GM11168 (cell line): ENCODE results near the gene BCL2L11.

ENCODE experiments used
- in situ Hi-C: fragments of 300-500 bp; cut with MboI; formaldehyde crosslinking; loops from one replicate; pipeline ENCODE4 v1.12.0; 2022; ENCODE audit warnings: low sequenced_read_pairs; ENCODE audit not compliant: unreplicated experiment

Gene BCL2L11

DNA sequence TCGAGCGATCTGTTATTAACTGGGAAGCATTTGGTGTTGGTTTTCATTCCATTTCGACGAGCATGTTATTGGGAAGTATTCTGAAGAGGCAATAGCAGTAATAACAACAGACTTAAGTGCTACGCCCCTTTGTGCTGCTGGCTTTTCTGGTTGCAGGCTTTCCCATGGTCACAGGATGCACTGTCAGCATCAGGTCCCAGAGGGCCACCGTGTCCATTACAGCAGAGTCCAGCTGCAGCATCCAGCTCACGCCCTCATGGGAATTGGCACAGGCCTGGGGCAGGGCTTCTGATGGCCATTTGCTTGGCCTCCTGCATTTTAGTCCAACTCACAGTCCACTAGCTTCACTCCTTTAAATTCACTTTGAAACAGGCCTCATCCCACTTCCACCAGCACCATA, 44.4 kb downstream of the BCL2L11 start:
- in situ Hi-C loops = no loop called here

DNA sequence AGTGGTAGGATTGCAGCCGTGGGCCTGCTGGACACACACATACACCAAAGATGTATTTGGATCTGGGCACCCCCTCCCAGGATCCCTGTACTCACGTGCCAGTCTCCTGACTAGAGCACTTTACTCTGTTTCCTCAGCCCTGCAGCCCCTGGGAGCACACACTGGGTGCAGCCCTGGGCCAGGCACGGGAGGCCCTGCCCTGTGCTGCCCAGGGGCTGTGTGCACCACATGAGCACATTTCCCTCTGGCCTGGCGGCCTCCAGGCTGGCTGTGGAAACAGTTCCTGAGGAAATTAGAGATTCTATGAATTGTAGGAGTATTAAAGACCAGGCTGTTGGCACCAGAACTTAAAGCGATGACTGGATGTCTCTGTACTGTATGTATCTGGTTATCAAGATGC, 45.4 kb downstream of the BCL2L11 start:
- in situ Hi-C loops = no loop called here

DNA sequence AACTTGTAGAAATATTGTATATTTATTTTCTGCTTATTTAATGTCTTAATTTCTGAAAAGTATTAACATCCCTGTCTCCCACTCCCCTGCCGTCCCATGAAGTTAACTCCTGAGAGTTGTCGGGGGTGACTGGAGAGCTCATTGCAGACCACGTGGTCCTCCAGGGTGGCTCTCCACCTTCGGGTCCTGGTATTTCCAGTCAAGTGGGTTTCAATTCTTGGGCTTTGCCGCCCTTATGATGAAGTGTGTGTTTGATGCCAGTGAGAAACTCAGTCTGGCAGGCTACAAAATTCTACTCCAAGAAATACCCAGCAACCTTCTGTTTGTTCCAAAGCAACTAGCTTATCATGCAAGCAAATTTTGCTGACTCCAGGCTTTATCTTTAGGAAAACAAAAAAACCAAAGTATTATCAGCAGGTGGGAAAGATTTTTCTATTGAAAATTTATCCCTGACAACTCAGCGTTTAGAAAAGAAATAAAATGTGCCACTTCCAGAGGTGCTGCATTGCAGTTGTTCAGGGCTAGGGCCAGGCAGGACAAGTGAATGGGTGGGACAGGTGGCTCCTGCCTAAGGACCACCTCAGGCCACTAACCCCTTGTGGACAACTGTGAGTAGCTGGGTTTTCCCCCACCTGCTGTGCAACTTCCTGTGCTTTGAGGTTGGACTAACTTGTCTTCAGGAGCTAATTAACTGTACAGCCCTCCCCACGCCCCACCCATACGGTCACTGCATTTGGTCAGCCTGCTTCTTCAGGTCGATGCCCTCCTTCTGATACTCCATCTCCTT, 46.6 kb downstream of the BCL2L11 start:
- in situ Hi-C loops = no loop called here

DNA sequence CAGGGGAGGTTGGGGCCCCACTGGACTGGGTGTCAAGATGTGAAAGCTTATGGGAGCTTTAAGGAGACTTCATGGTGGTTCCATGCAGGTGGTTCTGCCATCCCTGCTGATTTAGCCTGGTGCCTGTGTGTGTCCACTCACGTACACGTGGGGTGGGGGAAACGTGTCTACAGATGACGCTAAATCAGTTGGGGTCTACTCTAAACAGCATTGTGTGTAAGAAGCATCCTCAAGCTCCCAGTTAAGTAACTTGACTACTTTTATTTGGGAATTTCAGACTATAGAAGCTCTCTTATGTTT, 47.1 kb downstream of the BCL2L11 start:
- in situ Hi-C loops = no loop called here

DNA sequence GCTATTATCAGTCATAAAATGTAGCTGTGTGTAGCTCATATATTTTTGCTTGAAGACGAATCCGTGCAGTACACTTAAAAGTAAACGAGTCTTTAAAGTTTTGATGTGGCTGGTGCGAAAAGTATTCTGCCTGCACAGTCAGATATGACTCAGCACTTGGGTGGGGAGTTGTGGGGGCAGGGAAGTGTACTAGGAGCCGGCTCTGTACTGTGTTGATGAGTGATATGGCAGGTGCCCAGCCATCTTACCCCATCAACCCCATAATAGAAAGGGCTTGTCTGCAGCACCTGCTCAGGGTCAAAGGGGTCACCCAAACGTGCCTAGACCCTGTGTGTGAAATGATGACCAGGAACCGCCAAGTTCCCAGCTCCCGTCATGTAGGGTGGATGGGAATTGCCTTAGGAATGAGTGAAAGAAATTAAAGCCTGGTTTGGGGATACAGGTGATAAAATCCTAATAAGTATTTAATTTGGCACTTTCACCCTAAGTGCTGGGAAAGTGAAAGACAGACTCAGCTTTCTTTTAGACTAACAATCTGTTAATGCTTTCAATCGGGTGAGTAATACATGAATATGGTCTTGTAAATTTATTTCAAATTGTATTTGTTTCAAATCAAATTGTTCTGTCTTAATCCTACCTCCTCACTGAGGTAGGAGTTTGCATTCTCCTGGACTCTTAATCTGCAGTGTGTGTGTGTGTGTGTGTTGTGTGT, 48.0 kb downstream of the BCL2L11 start:
- in situ Hi-C loops = no loop called here

DNA sequence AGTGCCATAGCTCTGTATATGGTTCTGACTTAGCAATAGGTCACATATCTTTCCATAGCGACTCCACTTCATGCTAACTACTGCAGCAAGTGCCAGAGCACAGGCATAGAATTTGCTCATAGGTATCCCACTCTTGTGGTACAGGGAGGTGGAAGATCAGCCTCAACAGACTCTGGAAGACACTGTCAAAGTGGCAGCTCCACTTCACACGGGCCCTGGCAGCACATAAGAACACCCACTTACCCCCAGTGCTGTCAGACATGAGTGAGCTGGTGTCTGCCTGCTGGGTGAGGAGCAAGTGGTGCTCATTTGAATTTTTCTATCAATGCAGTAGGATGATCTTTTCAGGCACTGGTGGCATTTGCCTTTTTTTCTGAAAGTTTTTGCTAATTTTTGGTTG, 48.6 kb downstream of the BCL2L11 start:
- in situ Hi-C loops = no loop called here

DNA sequence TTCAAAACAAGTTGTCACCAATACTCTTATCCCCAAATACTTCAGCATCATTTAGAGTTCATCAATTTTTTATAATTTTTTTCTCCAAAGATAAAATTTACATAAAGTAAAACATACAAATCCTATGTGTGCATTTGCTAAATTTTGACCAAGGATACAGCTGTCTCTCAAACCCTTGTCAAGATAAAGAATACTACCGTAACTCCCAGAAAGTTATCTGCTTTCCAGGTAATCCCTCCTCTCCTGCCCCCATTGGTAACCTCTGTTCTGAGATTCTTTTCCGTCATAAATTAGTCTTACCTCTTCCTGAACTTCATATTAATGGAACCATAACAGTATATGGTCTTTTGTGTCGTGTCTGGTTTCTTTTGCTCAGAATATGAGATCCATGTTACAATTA, 49.2 kb downstream of the BCL2L11 start:
- in situ Hi-C loops = no loop called here

DNA sequence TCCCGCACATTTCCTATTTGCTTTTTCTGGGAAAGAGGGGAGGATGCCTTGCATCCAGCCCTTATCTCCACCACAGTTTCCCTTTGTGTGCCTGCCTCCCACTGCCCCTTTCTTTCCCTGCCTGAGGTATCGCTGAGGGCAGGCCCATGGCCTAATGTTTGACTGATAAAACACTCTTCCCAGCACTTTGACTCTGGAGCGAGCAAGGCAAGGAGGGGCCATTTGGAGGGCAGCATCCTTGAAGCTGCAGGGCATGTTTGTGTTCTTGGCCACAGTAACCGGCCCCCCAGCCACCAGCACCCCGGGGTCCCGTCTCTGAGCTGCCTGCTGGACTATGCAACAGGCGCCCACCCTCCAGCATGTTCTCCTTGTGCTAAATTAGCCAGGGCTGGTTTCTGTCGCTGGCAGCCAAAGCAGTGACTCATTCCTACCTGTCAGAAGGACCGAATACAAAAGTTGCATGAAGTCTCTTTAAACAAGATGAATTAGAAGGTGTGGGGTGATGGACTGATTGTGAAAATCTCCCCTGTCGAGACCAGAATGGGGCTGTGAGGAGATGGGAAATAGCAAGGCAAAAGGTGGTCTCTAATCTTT, 50.7 kb downstream of the BCL2L11 start:
- in situ Hi-C loops = no loop called here

DNA sequence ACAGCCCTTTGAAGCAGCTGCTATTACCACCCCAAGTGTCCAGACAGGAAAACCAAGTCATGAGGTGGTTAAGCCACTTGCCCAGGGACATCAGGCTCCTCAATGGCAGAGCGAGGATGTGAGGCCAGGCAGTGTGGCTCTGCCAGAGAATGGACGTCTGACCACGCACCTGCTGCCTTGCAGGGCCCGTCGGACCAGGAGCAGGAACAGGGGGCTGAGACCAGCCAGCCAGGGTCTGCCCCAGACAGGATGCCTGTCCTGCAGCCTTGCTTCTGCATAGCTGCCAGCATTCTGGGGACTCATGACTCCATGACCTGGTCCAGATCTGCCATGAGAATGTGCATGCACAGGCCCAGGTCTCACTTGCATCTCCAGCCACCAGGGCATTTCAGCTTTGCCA, 52.0 kb downstream of the BCL2L11 start:
- in situ Hi-C loops = no loop called here

DNA sequence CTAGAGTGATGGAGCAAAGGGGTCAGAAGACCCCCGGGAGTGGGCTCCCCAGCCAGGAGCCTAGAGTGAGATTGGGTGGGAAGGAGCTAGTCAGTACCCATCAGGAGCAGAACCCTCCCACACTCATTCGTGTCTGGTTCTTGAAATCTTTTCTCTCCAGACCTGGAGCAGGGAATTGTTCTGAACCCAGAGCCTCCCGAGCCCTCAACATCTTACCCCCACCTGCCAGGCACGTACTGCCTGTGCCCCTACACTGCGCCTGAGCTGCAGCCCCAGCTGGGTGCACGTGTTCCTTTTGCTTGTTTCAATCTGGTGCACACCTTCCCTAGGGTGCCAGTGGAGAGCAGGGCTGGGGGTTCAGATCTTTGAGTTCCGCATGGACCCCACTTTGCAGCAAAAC, 52.6 kb downstream of the BCL2L11 start:
- in situ Hi-C loops = no loop called here

DNA sequence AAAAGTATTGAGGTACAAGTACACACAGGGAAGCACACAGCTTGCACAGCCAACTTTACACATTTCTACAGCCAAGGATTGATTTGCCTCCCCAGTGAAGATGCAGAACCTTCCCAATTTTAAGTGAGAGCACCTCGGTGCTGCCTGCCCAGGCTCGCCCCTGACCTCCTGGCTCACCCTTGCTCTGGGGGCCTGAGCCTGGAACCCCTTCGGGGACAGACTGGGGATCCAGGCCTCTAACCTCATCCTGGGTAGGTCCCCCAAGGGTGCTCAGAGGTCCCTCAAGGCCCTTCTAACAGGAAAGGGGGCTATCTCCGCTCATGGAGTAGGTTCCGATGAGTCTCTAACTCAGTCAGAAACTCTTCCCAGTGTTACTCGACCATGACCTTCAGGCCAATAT, 53.1 kb downstream of the BCL2L11 start:
- in situ Hi-C loops = no loop called here

DNA sequence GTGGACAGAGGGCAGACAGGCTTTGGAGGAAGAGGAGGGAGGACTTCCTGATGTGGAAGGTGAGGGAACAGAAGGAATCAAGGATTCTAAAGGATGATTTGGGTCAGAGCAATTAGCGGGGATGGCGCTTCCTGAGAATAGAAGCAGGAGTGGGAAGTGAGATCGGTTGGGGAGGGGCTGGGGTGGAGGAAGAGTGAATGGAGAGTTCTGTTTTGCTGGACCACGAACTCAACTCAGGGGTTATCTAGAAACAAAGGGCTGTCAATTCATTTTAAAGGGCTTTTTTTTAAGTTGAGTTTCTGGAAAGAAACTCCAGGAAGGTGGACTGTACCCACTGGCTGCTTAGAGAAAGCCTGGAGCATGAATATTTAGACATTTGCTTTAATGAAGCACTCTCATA, 54.9 kb downstream of the BCL2L11 start:
- in situ Hi-C loops = no loop called here

DNA sequence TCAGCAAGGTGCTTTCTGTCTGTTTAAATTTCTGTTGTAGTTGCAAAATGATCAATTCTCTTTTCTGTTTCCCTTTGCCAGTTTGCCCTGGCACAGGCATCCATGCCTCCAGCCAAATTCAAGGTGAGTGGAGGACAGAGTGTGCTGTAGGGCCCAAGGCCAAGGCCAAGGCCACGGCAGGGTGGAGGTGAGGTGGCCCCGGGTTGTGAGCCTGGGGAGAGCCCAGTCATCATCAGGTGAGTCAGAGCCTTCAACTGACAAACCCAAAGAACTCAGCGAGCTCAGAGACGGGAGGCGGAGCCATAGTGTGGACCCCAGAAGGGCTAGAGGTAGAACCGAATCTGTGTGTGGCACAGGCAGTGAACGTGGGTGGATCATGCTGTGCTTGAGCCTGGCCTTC, 55.7 kb downstream of the BCL2L11 start:
- in situ Hi-C loops = no loop called here

DNA sequence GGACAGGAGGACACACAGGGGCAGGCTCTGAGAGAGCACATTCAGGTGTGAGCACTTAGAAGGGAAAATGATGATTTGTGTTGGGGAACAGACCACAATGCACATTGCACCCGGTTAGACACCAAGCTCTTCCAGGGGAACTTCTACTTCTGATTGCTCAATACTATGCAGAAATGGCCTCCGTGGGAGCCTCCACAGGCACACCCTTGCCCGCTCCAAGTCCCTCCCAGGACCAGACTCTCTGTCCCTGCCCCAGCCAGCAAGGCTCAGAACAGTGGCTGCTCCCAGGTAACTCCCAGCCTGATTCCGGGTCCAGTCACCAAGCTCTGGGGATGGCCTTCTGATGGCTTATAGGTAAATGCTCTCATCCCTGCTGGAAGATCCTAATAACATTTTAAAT, 56.2 kb downstream of the BCL2L11 start:
- in situ Hi-C loops = no loop called here

DNA sequence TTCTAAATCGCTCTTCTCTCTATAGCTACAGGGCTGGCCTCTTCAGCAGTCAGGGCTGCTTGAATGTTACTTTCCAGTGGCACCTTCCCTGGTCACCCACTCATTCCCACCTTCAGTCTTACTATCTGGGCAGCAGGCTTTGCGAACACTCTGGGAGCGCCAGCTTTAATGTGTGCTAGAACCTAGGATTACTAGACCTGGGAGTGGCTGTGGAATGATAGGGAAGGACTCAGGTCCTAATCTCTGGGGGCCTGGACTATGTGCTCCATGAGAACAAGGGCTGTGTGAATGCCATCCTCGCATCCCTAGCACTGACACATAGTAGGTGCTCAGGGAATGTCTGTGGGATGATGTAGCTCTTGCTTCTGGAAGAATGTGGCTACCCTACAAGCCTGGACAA, 57.6 kb downstream of the BCL2L11 start:
- in situ Hi-C loops = no loop called here

DNA sequence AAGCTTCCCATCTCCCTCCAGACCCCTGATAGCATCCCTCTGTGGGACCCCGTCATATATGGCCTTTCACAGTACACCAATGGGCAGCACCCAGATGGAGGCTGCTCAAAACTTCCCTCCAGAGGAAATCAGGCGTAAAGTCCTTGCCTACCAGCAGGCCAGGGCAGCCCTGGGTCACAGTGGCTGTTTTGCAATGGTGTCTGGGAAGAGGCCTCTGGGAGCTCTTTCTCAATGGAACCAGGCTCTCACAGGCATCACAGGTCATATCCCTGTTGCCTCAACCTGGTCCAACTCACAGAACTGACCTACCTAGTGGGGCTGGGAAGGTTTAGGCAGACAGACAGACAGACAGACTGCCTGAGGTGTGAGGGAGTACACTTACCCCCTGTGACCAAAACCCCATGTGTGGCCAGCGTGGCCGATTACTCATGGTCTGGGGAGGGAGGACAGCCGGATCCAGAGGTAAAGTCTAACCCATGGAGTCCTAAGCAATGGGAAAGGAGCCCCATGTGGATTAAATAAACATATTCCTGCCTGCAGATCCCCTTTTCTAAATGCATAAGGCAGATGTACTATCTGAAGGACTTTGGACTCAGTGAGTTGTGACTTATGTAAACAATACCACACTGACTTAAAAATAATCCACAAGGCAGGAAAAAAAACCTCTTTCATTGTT, 58.2 kb downstream of the BCL2L11 start:
- in situ Hi-C loops = no loop called here

DNA sequence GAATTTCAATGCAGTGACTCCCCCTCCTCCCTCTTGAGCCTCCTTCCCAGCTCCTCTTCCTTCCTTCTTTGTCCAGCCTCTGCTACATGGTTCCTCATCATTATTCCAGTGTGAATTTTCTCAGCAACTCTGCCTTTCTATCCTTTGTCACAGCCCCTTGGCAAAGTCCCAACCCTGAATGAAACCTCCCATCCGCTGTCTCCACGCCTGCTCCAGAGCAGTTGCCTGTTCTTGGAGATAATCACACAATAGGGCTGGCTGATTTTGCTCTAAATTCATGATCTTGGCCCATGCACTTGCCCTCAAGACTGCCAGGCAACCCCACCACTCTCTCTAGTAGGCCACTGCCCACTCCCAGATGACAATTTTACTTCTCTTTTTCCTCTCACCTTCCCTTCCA, 61.4 kb downstream of the BCL2L11 start:
- in situ Hi-C loops = no loop called here

DNA sequence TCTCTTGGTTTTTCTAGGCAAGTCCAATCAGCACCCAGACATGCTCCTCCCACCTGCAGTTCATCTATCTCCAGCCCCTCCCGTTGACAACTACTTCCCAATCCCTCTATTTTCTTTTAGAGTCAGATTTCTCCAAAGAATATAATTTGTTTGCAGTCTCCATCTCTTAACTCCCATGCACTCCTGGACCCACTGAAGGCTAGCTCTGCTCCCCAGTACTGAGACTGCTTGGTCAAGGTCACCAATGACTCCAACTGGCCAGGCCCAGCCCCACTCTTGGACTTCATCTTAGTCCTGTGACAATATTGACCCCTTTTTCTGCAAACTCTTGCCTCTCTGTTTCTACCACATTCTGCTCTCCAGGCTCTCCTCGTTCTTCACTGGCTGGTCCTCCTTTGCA, 62.0 kb downstream of the BCL2L11 start:
- in situ Hi-C loops = no loop called here

DNA sequence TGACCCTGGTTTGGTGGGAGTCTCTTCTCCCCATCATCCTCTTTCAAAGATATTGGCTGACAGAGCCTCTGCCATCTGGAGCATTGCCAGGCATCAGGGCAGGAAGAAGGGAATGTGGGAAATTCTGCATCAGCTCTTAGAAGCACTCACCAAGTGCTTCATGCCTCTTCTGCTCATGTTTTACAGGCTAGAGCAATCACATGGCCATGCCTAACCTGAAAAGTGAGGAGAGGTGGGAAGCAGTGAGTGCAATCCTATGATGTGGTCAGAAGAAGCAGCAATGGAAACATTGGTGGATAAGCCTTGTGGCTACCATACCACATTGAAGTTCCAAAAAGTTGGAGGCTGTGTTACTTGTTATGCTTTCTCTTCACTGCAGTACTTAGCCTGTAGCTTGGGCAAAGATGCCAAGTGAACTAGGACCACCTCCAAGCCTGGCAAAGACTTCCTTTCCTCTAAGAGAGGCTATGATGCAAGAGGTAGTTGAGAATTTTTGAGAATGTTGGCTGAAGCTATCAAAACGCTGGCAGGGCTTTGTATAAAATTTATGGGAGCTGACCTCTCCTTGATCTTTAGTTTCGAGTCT, 64.1 kb downstream of the BCL2L11 start:
- in situ Hi-C loops = no loop called here

DNA sequence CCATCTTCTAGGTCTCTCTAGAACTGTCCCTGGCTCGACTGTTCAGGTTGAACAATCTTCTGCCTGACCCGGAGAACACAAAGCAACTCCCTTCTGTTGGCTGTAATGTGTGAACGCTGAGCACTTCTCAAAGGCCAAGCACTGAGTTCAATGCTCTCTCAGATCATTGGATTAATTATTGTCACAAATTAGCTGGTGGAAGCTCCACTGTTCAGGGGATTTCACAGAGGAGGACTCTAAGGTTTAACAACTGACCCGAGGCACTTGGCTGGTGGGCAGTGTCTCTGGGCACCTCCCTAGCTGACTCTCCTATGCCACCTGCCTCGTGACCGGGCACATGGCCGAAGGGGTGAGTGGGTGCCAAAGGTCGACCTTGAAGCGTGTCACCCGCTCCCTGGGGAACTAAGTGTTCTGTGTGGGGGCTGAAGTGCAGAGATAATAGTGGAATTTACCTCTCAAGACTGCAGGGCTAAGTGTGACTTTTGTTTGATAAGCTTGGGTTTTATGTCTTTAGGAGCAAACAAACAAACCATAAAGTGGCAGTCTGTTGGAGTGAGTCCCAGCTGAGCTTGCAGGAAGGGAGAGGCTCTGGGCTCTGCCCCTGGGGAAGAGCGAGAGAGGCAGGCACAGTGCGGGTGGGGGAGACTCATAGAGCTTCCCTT, 64.8 kb downstream of the BCL2L11 start:
- in situ Hi-C loops = no loop called here
